Heart left ventricle (tissue), 16 donors: Measurements from ENCODE around the gene ZBTB9. TPM values are rescaled to one million over a fixed set of nuclear protein-coding genes. Genes with fewer than 3 reads are reported as not detected.

ENCODE experiments used
- ATAC-seq, 4 donors: fragments of 200-7000 bp; cut with Tn5 transposase; one replicate each; pipeline ENCODE4 v1.9.1; 2020 to 2022; ENCODE audit warnings: moderate library complexity in 4 of 4, mild to moderate bottlenecking in 3 of 4, moderate number of reproducible peaks in 1 of 4
- DNase-seq, 5 donors: peaks; one replicate each; pipeline ENCODE4 v3.0.0-alpha.2; 2020
- H3K27ac ChIP-seq, 12 donors: fragments of 200-600 bp; sonication (generic) in 4 of 12; one replicate each; pipeline versions ENCODE4 v1.5.0 to v1.8.0; 2016 to 2022; ENCODE audit warnings: mild to moderate bottlenecking in 2 of 12
- H3K27me3 ChIP-seq, 9 donors: fragments of 200-600 bp; sonication (generic) in 2 of 9; one replicate each; pipeline versions ENCODE4 v1.5.1 to v1.8.0; 2016 to 2022; ENCODE audit warnings: mild to moderate bottlenecking in 3 of 9
- H3K36me3 ChIP-seq, 9 donors: fragments of 200-600 bp; sonication (generic) in 2 of 9; one replicate each; pipeline versions ENCODE4 v1.5.0 to v1.8.0; 2018 to 2022; ENCODE audit warnings: mild to moderate bottlenecking in 2 of 9
- H3K4me1 ChIP-seq, 12 donors: fragments of 200-600 bp; sonication (generic) in 4 of 12; one replicate each; pipeline versions ENCODE4 v1.5.0 to v1.8.0; 2016 to 2022; ENCODE audit warnings: mild to moderate bottlenecking in 3 of 12
- H3K4me3 ChIP-seq, 12 donors: fragments of 200-600 bp; sonication (generic) in 4 of 12; one replicate each; pipeline versions ENCODE4 v1.5.0 to v1.8.0; 2017 to 2022; ENCODE audit warnings: mild to moderate bottlenecking in 9 of 12, moderate library complexity in 4 of 12
- H3K9me3 ChIP-seq, 12 donors: fragments of 200-600 bp; sonication (generic) in 4 of 12; one replicate each; pipeline versions ENCODE4 v1.5.0 to v1.8.0; 2016 to 2022; ENCODE audit warnings: mild to moderate bottlenecking in 1 of 12
- CTCF ChIP-seq, 12 donors: fragments of 200-600 bp; sonication (generic) in 4 of 12; IDR thresholded peaks; one replicate each; pipeline versions ENCODE4 v1.5.0 to v1.8.0; 2018 to 2022; ENCODE audit warnings: antibody characterized with exemption in 12 of 12, mild to moderate bottlenecking in 5 of 12
- POLR2A ChIP-seq, 2 donors: fragments of 450-650 bp; IDR thresholded peaks; one replicate each; pipeline ENCODE4 v1.6.1; 2017; ENCODE audit warnings: antibody characterized with exemption in 2 of 2, mild to moderate bottlenecking in 2 of 2, moderate library complexity in 2 of 2
- WGBS, 4 donors: extraction: QIAGEN DNeasy Blood & Tissue Kit in 2 of 4; methylation state at CpG; one replicate each; pipeline versions ENCODE4 v1.1.5 to v1.1.7; 2013 to 2018; 5-methylcytosine and 5-hydroxymethylcytosine counted together
- intact Hi-C, 10 donors: fragments of 100-400 bp; cut with DNase I; formaldehyde crosslinking; loops; one replicate each; pipeline versions ENCODE4 v1.11.1 to v1.14.2; 2022
- polyA plus RNA-seq, 2 donors: library from polyadenylated mRNA; stranded (reverse); fragments of 200-250 nt; gene quantifications; one replicate each; pipeline ENCODE4 v1.2.3, GENCODE V29; 2013
- total RNA-seq, 9 donors: library from RNA; depleted of rRNA in 2 of 9; stranded (reverse); fragments of >200 nt in 2 of 9; fragmentation: NEBNext Ultra II Directional in 3 of 9; extraction: Animal tissue kit (Norgen Biotek cat#: 25700) in 3 of 9; gene quantifications; one replicate each; pipeline versions ENCODE4 v1.1.0 to v1.2.4, GENCODE V29; 2016 to 2023
- donor health status: ischemic (EF 13 %, LVEDD 7.1; RV severe dilation, severe dysfunction).
- donor health status: healthy with polysubstance abuse.
- donor health status: DM: no; HTN: yes; CAD: no.
- donor health status: DM: no; HTN: no; CAD: no.
- donor health status: ischemic (EF 25% LVEDD 6.9; RV normal size, moderate dysfunction).
- donor health status: ischemic (EF 25% LVEDD 5.7; RV mildly dilated, moderate dysfunction).
- donor health status: healthy.
- donor health status: DM: yes; HTN: yes; CAD: no.
- donor health status: ischemic (EF 35%, LVEDD 5.7; RV mildly dilated, moderate dysfunction).
- donor health status: nonischemic (EF 11% LVEDD 7.7; RV severe dilation, severe dysfunction).
- donor health status: DM: yes; HTN: yes; CAD: no.
- donor health status: PGD.
- donor health status: ischemic (EF 29% LVEDD 5.4; RV normal size, mild dysfunction).
- donor health status: nonischemic (EF 23%, LVEDD 6.1; RV moderate dilation, normal function).

Gene ZBTB9
- total and polyA plus RNA-seq, 11 donors: 2.2 to 6.4 (median 4.7) TPM

- Histone ChIP-seq H3K4me3 (peak overlapping the region; percentile 40 to 76 (median 68)), H3K27me3 (no peaks in the 10 kb centered on the region), H3K4me1 (peaks cover 0 to 60% (median 46%) of the 10 kb centered on the region in 12 donors), H3K27ac (peak overlapping the region; percentile 82 to 98 (median 94)), H3K9me3 (no peaks in the 10 kb centered on the region), H3K36me3 (no peaks in the 10 kb centered on the region)
- ATAC-seq: peak; percentile 73 to 85 (median 82)
- no peak for TF ChIP-seq POLR2A (IDR thresholded peaks at IDR 0.05)
- TF ChIP-seq CTCF (IDR thresholded peaks at IDR 0.05): peak; percentile 29 to 76 (median 60)
- intact Hi-C loops: loop anchor here in 6 of 10 donors (1.0 to 10.0 kb wide), 5 partner anchors 34 to 149 kb away; partner anchors contain the start of gene KIFC1 (in 5 of the 6)
- DNase-seq: peak; percentile 90 to 92 (median 90)
- WGBS, 4 donors: 1 to 4% (median 1%) methylated on average over 23 to 42 of the region's 43 CpGs
Observed at GRCh38 chr6:33425668-33426577, 28.5 kb upstream of the ZBTB9 start.

- Histone ChIP-seq H3K36me3 (no peaks in the 10 kb centered on the region), H3K27ac (peak overlapping the region; percentile 82 to 98 (median 94)), H3K9me3 (no peaks in the 10 kb centered on the region), H3K4me3 (peak overlapping the region; percentile 23 to 76 (median 68)), H3K4me1 (peaks cover 0 to 69% (median 53%) of the 10 kb centered on the region in 12 donors), H3K27me3 (no peaks in the 10 kb centered on the region)
- TF ChIP-seq CTCF (IDR thresholded peaks at IDR 0.05): no peak
- TF ChIP-seq POLR2A (IDR thresholded peaks at IDR 0.05): no peak
- DNase-seq (no peak), ATAC-seq (no peak)
- WGBS, 4 donors: 8 to 13% (median 11%) methylated on average over 12 of the region's 12 CpGs
- intact Hi-C loops: loop anchor here in 6 of 10 donors (1.0 to 10.0 kb wide), 5 partner anchors 35 to 148 kb away; partner anchors contain the start of gene KIFC1 (in 5 of the 6)
Observed at GRCh38 chr6:33426590-33427511, 27.5 kb upstream of the ZBTB9 start.

- peak overlapping the region in 11 of 12 donors; percentile 62 to 98 (median 82) for H3K27ac ChIP-seq
- ATAC-seq (peak in 2 of 4 donors; percentile 2 to 5), DNase-seq (peak; percentile 52 to 80 (median 59))
- intact Hi-C loops: loop anchor here in 4 of 10 donors (2.0 to 10.0 kb wide), 4 partner anchors 35 to 147 kb away; partner anchors contain the start of gene KIFC1 (in 2 of the 4)
- H3K4me3 ChIP-seq: peak overlapping the region; percentile 23 to 76 (median 68)
- WGBS, 4 donors: 0 to 3% (median 1%) methylated on average over 8 to 79 of the region's 79 CpGs
- no peaks in the 10 kb centered on the region for H3K27me3 ChIP-seq
- H3K9me3 ChIP-seq: no peaks in the 10 kb centered on the region
- H3K36me3 ChIP-seq: no peaks in the 10 kb centered on the region
- peaks cover 0 to 70% (median 53%) of the 10 kb centered on the region in 12 donors for H3K4me1 ChIP-seq
- TF ChIP-seq CTCF (IDR thresholded peaks at IDR 0.05) (peak in 1 of 12 donors; percentile 26), POLR2A (IDR thresholded peaks at IDR 0.05) (no peak)
Observed at GRCh38 chr6:33427585-33428223, 26.7 kb upstream of the ZBTB9 start.
